Upper lobe of left lung (tissue), 6 donors: ENCODE results near the gene CARMIL1. TPM values are rescaled to one million over a fixed set of nuclear protein-coding genes. Genes with fewer than 3 reads are reported as not detected.

Experiments used
- ATAC-seq, 2 donors: fragments of 200-7000 bp; cut with Tn5 transposase; one replicate each; pipeline ENCODE4 v1.9.1; 2022; ENCODE audit warnings: mild to moderate bottlenecking in 2 of 2, moderate library complexity in 2 of 2; ENCODE audit not compliant: low FRiP score in 2 of 2
- DNase-seq, 2 donors: peaks; one replicate each; pipeline ENCODE4 v3.0.0-alpha.2; 2019 to 2020
- H3K27ac ChIP-seq, 4 donors: fragments of 200-600 bp; sonication (generic); one replicate each; pipeline ENCODE4 v1.5.1; 2016 to 2019
- H3K27me3 ChIP-seq, 4 donors: fragments of 200-600 bp; sonication (generic); one replicate each; pipeline ENCODE4 v1.5.1; 2017 to 2019
- H3K36me3 ChIP-seq, 4 donors: fragments of 200-600 bp; sonication (generic); one replicate each; pipeline ENCODE4 v1.5.1; 2016 to 2019
- H3K4me1 ChIP-seq, 4 donors: fragments of 200-600 bp; sonication (generic); one replicate each; pipeline ENCODE4 v1.5.1; 2018 to 2019
- H3K4me3 ChIP-seq, 4 donors: fragments of 200-600 bp; sonication (generic); one replicate each; pipeline ENCODE4 v1.5.1; 2017 to 2019; ENCODE audit warnings: mild to moderate bottlenecking in 2 of 4, moderate library complexity in 1 of 4
- H3K9me3 ChIP-seq, 4 donors: fragments of 200-600 bp; sonication (generic); one replicate each; pipeline ENCODE4 v1.5.1; 2018 to 2019
- EP300 ChIP-seq, 4 donors: sonication (generic); formaldehyde crosslinking; IDR thresholded peaks; one replicate each; pipeline ENCODE4 v1.5.1; 2017; ENCODE audit warnings: antibody characterized with exemption in 4 of 4, control low read depth in 2 of 4
- POLR2A ChIP-seq, 4 donors: fragments of 450-650 bp; IDR thresholded peaks; one replicate each; pipeline ENCODE4 v1.5.1; 2016 to 2017; ENCODE audit warnings: antibody characterized with exemption in 4 of 4, mild to moderate bottlenecking in 2 of 4
- POLR2AphosphoS5 ChIP-seq, 2 donors: sonication (generic); formaldehyde crosslinking; IDR thresholded peaks; one replicate each; pipeline ENCODE4 v1.5.1; 2017; ENCODE audit warnings: antibody characterized with exemption in 2 of 2
- WGBS, 2 donors: methylation state at CpG; one replicate each; pipeline ENCODE4 v1.1.5; 2017 to 2018; 5-methylcytosine and 5-hydroxymethylcytosine counted together
- total RNA-seq, 6 donors: library from RNA; depleted of rRNA in 4 of 6; stranded (reverse); fragments of >200 nt in 4 of 6; gene quantifications; one replicate each; pipeline versions ENCODE4 v1.1.0 to v1.2.1, GENCODE V29; 2016 to 2021
- TF ChIP-seq, protein P1 (sequence below), 6 experiments: fragments of 450-650 bp in 4 of 6; fragments of 200-600 bp in 2 of 6; sonication (generic) in 2 of 6; IDR thresholded peaks; one replicate each; pipeline ENCODE4 v1.5.1; 2016 to 2019; ENCODE audit warnings: antibody characterized with exemption in 6 of 6
- donor health status: DM: no; HTN: no; CAD: no; lungs with moderate emphysema.
- donor health status: DM: no; HTN: yes; CAD: no; lungs with severe emphysema.

Gene CARMIL1
- total RNA-seq, 6 donors from 2014 or later: 19.8 to 78.6 (median 44.9) TPM

DNA sequence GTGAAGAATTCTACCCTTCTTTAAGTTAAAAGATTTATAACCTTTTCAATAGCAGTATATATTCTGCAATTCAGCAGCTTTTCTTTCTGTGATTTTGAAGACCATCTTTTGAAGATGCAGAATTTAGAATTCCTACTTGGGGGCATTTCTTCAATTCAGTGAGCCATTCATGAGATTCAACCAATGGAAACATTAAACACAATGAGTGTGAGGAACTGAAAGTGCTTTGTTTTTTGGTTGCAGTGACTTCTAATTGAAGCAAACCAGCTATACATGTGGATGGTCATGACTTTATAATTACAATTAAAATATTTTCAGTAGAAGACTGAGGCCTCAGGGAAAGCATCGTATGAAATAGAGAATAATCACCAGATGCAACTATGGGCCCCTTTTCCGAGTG lies 108.3 kb downstream of the CARMIL1 start:
- TF ChIP-seq EP300 (IDR thresholded peaks at IDR 0.05): no peak
- TF ChIP-seq POLR2A (IDR thresholded peaks at IDR 0.05): no peak
- TF ChIP-seq, protein P1, sequence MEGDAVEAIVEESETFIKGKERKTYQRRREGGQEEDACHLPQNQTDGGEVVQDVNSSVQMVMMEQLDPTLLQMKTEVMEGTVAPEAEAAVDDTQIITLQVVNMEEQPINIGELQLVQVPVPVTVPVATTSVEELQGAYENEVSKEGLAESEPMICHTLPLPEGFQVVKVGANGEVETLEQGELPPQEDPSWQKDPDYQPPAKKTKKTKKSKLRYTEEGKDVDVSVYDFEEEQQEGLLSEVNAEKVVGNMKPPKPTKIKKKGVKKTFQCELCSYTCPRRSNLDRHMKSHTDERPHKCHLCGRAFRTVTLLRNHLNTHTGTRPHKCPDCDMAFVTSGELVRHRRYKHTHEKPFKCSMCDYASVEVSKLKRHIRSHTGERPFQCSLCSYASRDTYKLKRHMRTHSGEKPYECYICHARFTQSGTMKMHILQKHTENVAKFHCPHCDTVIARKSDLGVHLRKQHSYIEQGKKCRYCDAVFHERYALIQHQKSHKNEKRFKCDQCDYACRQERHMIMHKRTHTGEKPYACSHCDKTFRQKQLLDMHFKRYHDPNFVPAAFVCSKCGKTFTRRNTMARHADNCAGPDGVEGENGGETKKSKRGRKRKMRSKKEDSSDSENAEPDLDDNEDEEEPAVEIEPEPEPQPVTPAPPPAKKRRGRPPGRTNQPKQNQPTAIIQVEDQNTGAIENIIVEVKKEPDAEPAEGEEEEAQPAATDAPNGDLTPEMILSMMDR (IDR thresholded peaks at IDR 0.05): no peak
- no peak for TF ChIP-seq POLR2AphosphoS5 (IDR thresholded peaks at IDR 0.05)
- no peak overlapping the region for H3K27ac ChIP-seq
- no peaks in the 10 kb centered on the region for H3K27me3 ChIP-seq
- H3K4me1 ChIP-seq: peaks cover 0 to 4% (median 0%) of the 10 kb centered on the region in 4 donors
- 79 to 95% methylated on average over 2 of the region's 2 CpGs for WGBS, 2 donors
- no peak for DNase-seq
- ATAC-seq: no peak
- no peaks in the 10 kb centered on the region for H3K9me3 ChIP-seq
- no peaks in the 10 kb centered on the region for H3K36me3 ChIP-seq
- no peak overlapping the region for H3K4me3 ChIP-seq

DNA sequence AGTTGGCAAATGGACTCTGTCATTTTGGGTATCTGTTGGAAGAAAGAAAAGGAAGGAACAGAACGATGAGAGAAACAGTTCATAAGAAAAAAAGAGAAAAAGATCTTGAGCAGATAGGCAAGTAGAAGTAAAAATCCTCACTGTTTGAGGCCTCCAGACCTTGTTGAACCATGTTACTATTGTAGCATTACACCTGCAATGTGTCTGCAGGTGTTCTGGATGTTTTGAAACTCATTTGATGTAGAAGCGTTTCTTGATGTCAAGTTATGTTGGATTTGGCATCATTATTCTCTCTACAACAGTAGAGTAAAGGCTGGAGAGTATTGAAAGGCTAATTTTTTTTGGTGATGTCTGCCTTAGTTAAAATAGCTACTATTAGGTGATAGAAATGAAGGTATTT lies 108.7 kb downstream of the CARMIL1 start:
- 56 to 70% methylated on average over 2 of the region's 2 CpGs for WGBS, 2 donors
- Histone ChIP-seq H3K27ac (no peak overlapping the region), H3K36me3 (no peaks in the 10 kb centered on the region), H3K27me3 (no peaks in the 10 kb centered on the region), H3K4me3 (no peak overlapping the region), H3K9me3 (no peaks in the 10 kb centered on the region), H3K4me1 (peaks cover 0 to 4% (median 0%) of the 10 kb centered on the region in 4 donors)
- no peak for ATAC-seq
- DNase-seq: no peak
- TF ChIP-seq POLR2A (IDR thresholded peaks at IDR 0.05): no peak
- TF ChIP-seq, protein P1 (IDR thresholded peaks at IDR 0.05): no peak
- no peak for TF ChIP-seq EP300 (IDR thresholded peaks at IDR 0.05)

DNA sequence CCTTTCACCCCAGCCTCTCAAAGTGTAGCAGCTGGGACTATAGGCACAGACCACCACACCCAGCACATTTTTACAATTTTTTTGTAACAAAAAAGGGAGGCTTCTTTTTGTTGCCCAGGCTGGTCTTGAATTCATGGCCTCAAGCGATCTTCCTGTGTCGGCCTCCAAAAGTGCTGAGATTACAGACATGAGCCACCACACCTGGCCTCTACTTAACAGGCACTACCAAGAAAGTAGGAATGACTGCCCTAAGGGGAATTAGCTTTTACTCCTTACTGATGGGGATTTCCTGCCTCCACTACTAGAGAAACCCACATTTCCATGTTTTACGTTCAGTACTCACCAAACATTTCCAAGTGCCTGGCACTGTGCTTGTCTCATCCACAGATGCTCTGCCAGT lies 109.6 kb downstream of the CARMIL1 start:
- DNase-seq: no peak
- TF ChIP-seq POLR2AphosphoS5 (IDR thresholded peaks at IDR 0.05): no peak
- no peak for TF ChIP-seq POLR2A (IDR thresholded peaks at IDR 0.05)
- TF ChIP-seq EP300 (IDR thresholded peaks at IDR 0.05): no peak
- TF ChIP-seq, protein P1 (IDR thresholded peaks at IDR 0.05): no peak
- ATAC-seq: no peak
- Histone ChIP-seq H3K27me3 (no peaks in the 10 kb centered on the region), H3K4me3 (no peak overlapping the region), H3K4me1 (peaks cover 0 to 4% (median 0%) of the 10 kb centered on the region in 4 donors), H3K9me3 (no peaks in the 10 kb centered on the region), H3K27ac (no peak overlapping the region), H3K36me3 (no peaks in the 10 kb centered on the region)
- 67 to 95% methylated on average over 3 of the region's 3 CpGs for WGBS, 2 donors

DNA sequence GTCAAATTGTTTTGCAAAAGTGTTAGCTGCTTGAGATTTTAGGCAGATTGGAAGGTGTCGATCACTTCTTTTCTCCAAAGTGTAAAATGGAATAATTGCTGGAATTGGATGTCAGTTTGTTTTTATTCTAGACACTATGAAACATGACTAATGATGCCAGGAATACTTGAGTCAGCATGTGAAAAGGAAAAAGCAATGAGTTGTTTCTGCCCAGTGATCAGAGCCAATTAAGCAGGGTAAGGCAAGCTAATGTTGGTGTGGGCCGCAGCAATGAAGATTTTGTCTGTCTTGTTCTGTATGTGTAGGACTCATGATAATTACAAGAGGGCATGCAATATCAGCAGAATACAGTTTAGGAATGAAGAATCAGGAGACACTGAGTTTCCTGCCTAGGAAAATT lies 110.3 kb downstream of the CARMIL1 start:
- Histone ChIP-seq H3K27ac (no peak overlapping the region), H3K4me1 (peaks cover 0 to 4% (median 0%) of the 10 kb centered on the region in 4 donors), H3K9me3 (no peaks in the 10 kb centered on the region), H3K36me3 (no peaks in the 10 kb centered on the region), H3K4me3 (no peak overlapping the region), H3K27me3 (no peaks in the 10 kb centered on the region)
- 68 to 70% methylated on average over 2 of the region's 2 CpGs for WGBS, 2 donors
- ATAC-seq (peak in 1 of 2 donors; percentile 50), DNase-seq (no peak)
- no peak for TF ChIP-seq POLR2A (IDR thresholded peaks at IDR 0.05)
- no peak for TF ChIP-seq POLR2AphosphoS5 (IDR thresholded peaks at IDR 0.05)

DNA sequence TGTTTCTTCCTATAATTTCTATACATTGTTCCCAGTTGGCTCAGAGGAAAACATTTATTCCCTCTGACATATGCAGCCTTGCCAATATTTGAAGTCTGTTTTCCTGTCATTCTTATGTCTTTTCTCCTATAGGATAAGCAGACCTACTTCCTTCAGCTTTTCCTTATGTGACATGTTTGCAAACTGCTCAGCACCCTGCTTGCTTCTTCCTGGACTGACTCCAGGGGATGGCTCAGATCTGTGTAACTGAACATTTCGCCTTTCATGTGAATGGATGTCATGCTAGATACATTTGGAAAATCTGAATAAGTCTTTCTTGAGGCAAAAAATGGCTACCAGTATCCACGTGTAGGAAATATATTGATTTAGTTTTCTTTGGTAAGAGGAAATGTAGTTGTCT lies 113.2 kb downstream of the CARMIL1 start:
- ATAC-seq (no peak), DNase-seq (no peak)
- TF ChIP-seq POLR2A (IDR thresholded peaks at IDR 0.05) (no peak), EP300 (IDR thresholded peaks at IDR 0.05) (no peak), POLR2AphosphoS5 (IDR thresholded peaks at IDR 0.05) (no peak)
- TF ChIP-seq, protein P1 (IDR thresholded peaks at IDR 0.05): no peak
- Histone ChIP-seq H3K27ac (no peak overlapping the region), H3K27me3 (no peaks in the 10 kb centered on the region), H3K4me3 (no peak overlapping the region), H3K4me1 (peaks cover 0 to 4% (median 0%) of the 10 kb centered on the region in 4 donors), H3K36me3 (no peaks in the 10 kb centered on the region), H3K9me3 (no peaks in the 10 kb centered on the region)
- WGBS, 2 donors: 58 to 64% methylated on average over 2 of the region's 2 CpGs
